GM23338 (cell line): ENCODE results near the gene ADSL. TPM values are rescaled to one million over a fixed set of nuclear protein-coding genes. Genes with fewer than 3 reads are reported as not detected.

Experiments used
- CREB1 ChIP-seq: fragments of 250-450 bp; sonication (Bioruptor Pico); IDR thresholded peaks from 2 replicates; pipeline ENCODE4 v1.5.0; 2020; ENCODE audit warnings: low read depth, mild to moderate bottlenecking, moderate library complexity
- EZH2 ChIP-seq: fragments of 200-600 bp; sonication (generic); IDR thresholded peaks from one replicate; pipeline ENCODE4 v1.8.0; 2017; ENCODE audit warnings: antibody characterized with exemption, mild to moderate bottlenecking, low read depth; ENCODE audit not compliant: unreplicated experiment
- JUNB ChIP-seq: IDR thresholded peaks from one replicate; pipeline ENCODE4 v1.6.1; 2016; ENCODE audit warnings: antibody characterized with exemption; ENCODE audit not compliant: unreplicated experiment
- POLR2AphosphoS5 ChIP-seq: IDR thresholded peaks from 2 replicates; pipeline ENCODE4 v1.6.1; 2016; ENCODE audit warnings: antibody characterized with exemption, low read depth
- ZNF114 ChIP-seq: fragments of 250-450 bp; sonication (Bioruptor Pico); IDR thresholded peaks from 2 replicates; pipeline ENCODE4 v1.5.0; 2020; ENCODE audit warnings: mild to moderate bottlenecking, moderate library complexity
- ZNF331 ChIP-seq: fragments of 250-450 bp; sonication (Bioruptor Pico); IDR thresholded peaks from 2 replicates; pipeline ENCODE4 v1.5.0; 2020; ENCODE audit warnings: low read depth, mild to moderate bottlenecking, moderate library complexity
- ZNF462 ChIP-seq: fragments of 250-450 bp; sonication (Bioruptor Pico); IDR thresholded peaks from 2 replicates; pipeline ENCODE4 v1.5.0; 2020; ENCODE audit warnings: mild to moderate bottlenecking, moderate library complexity
- polyA plus RNA-seq: library from polyadenylated mRNA; unstranded; fragments of >200 nt; fragmentation: Nextera tagmentation; extraction: Ambion mirVana; gene quantifications from 2 replicates; pipeline ENCODE4 v1.2.1, GENCODE V29; 2016
- total RNA-seq: library from RNA; depleted of rRNA; stranded (reverse); fragments of >200 nt; shearing (Covaris generic); gene quantifications from 2 replicates; pipeline ENCODE4 v1.2.3, GENCODE V29; 2014
- TF ChIP-seq, protein P1 (sequence below), 2 experiments: fragments of 200-600 bp in 1 of 2; sonication (generic) in 1 of 2; conservative IDR thresholded peaks; 2 replicates each; pipeline versions ENCODE4 v1.5.1 to v1.6.1; 2016 to 2017; ENCODE audit warnings: antibody characterized with exemption in 2 of 2, low read depth in 2 of 2, mild to moderate bottlenecking in 2 of 2, moderate library complexity in 1 of 2

Gene ADSL
- total and polyA plus RNA-seq, 2 experiments from 2014 or later, result 120 to 232 TPM

DNA sequence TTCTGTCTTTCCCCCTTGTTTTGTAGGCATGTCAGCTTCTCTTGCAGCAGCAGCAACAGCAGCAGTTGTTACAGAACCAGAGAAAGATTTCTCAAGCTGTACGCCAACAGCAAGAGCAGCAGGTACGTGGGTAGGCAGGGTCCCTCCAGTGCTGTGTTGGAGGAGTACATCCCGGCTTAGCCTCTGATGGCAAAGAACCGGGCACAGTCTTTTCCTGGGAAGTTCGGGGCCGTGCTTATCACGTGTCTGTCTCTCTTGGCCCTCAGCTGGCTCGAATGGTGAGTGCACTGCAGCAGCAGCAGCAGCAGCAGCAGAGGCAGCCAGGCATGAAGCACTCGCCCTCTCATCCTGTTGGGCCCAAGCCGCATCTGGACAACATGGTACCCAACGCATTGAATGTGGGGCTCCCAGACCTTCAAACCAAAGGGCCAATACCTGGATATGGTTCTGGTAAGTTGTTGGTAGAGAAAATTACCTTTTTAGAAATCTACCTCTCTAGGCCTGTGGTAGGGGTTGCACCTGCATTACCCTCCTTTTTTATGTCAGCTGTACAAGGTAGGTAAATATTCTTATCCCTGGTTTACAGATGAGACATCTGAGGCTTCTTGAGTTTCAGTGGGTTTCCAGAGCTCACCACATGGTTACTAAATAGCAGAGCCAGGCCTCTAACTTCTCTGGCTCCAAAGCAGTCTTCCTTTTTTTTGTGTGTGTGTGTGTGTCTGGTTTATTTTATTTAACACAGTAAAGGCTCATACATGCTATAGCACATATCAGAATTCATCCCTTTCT is 45.2 kb upstream of the ADSL start (continued):
- TF ChIP-seq ZNF462 (CRISPR knock-in tag) (no peak), EZH2 (no peak), ZNF331 (CRISPR knock-in tag) (no peak), CREB1 (CRISPR knock-in tag) (no peak), ZNF114 (CRISPR knock-in tag) (no peak), JUNB (no peak), POLR2AphosphoS5 (no peak)
- TF ChIP-seq, protein P1, sequence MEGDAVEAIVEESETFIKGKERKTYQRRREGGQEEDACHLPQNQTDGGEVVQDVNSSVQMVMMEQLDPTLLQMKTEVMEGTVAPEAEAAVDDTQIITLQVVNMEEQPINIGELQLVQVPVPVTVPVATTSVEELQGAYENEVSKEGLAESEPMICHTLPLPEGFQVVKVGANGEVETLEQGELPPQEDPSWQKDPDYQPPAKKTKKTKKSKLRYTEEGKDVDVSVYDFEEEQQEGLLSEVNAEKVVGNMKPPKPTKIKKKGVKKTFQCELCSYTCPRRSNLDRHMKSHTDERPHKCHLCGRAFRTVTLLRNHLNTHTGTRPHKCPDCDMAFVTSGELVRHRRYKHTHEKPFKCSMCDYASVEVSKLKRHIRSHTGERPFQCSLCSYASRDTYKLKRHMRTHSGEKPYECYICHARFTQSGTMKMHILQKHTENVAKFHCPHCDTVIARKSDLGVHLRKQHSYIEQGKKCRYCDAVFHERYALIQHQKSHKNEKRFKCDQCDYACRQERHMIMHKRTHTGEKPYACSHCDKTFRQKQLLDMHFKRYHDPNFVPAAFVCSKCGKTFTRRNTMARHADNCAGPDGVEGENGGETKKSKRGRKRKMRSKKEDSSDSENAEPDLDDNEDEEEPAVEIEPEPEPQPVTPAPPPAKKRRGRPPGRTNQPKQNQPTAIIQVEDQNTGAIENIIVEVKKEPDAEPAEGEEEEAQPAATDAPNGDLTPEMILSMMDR (conservative IDR thresholded peaks at IDR 0.05; ENCODE audit: low read depth in 2 of 2), result no peak
